GM12878 (cell line): Measurements from ENCODE around the gene SCCPDH. TPM values are rescaled to one million over a fixed set of nuclear protein-coding genes. Genes with fewer than 3 reads are reported as not detected.
A peak's percentile ranks its signal among the peaks of the same experiment; 100 is the strongest.

ENCODE experiments used
- ATAC-seq: fragments of 200-7000 bp; cut with Tn5 transposase; 3 replicates; pipeline ENCODE4 v1.9.1; 2020; ENCODE audit warnings: mild to moderate bottlenecking, moderate library complexity
- BruUV-seq: library from RNA; stranded (reverse); fragments of 400-500 nt; replicated peaks from 2 replicates; lab custom pipeline; 2021; lab: Mats Ljungman, UMichigan
- CTCF ChIA-PET: fragments of 300-600 bp; sonication (Branson Sonifier 250); formaldehyde crosslinking; extraction: SDS; loops from one replicate; lab custom pipeline; 2021; ENCODE audit warnings: inconsistent platforms; lab: Yijun Ruan, JAX
- POLR2A ChIA-PET: fragments of 350-600 bp; formaldehyde crosslinking; extraction: SDS; loops from one replicate; lab custom pipeline; 2021; ENCODE audit warnings: inconsistent platforms; lab: Charles Lee
- RAD21 ChIA-PET: fragments of 300-600 bp; sonication (Branson Sonifier 250); formaldehyde crosslinking; loops from one replicate; lab custom pipeline; 2023; ENCODE audit warnings: antibody characterized with exemption; ENCODE audit not compliant: unreplicated experiment; lab: Charles Lee
- SMC1A ChIA-PET: fragments of 300-600 bp; sonication (Branson Sonifier 250); formaldehyde crosslinking; loops from one replicate; lab custom pipeline; 2023; ENCODE audit not compliant: unreplicated experiment, uncharacterized antibody; lab: Charles Lee
- DNase-seq: peaks from one replicate; pipeline ENCODE4 v3.0.0-alpha.2; 2011; ENCODE audit warnings: low read depth, low spot score
- FAIRE-seq: peaks from 3 replicates; lab custom pipeline; 2011; peaks lifted over from hg19 to GRCh38; lab: Jason Lieb, UNC
- H2AFZ ChIP-seq: 2 replicates; pipeline ENCODE4 v1.6.0; 2011; ENCODE audit warnings: low read depth, low read length, control low read depth; ENCODE audit not compliant: control insufficient read depth
- H3K27ac ChIP-seq: 2 replicates; pipeline ENCODE4 v1.5.1; 2011; ENCODE audit warnings: control low read depth; ENCODE audit not compliant: control insufficient read depth, insufficient read depth
- H3K27me3 ChIP-seq, 2 experiments: replicated peaks in 1 of 2; 2 replicates each; pipeline versions ENCODE4 v1.6.0 to v1.6.1; 2011; ENCODE audit warnings: low read length in 1 of 2; ENCODE audit not compliant: control insufficient read depth in 2 of 2, insufficient read depth in 2 of 2
- H3K36me3 ChIP-seq, 2 experiments: 2 replicates each; pipeline ENCODE4 v1.5.1; 2011; ENCODE audit warnings: low read length in 1 of 2; ENCODE audit not compliant: control insufficient read depth in 2 of 2, insufficient read depth in 2 of 2
- H3K4me1 ChIP-seq: 2 replicates; pipeline ENCODE4 v1.6.1; 2011; ENCODE audit warnings: mild to moderate bottlenecking, low read length, moderate library complexity, mixed read lengths; ENCODE audit not compliant: control insufficient read depth, insufficient read depth
- H3K4me2 ChIP-seq: 2 replicates; pipeline ENCODE4 v1.6.0; 2011; ENCODE audit warnings: control low read depth; ENCODE audit not compliant: control insufficient read depth, insufficient read depth
- H3K4me3 ChIP-seq: fragments of 200-600 bp; sonication (generic); 2 replicates; pipeline ENCODE4 v1.5.1; 2016
- H3K79me2 ChIP-seq: 2 replicates; pipeline ENCODE4 v1.6.0; 2011; ENCODE audit warnings: low read length; ENCODE audit not compliant: control insufficient read depth, insufficient read depth
- H3K9ac ChIP-seq: 2 replicates; pipeline ENCODE4 v1.8.0; 2011; ENCODE audit warnings: low read length, control low read depth, mixed read lengths; ENCODE audit not compliant: control insufficient read depth, insufficient read depth
- H3K9me3 ChIP-seq: replicated peaks from 3 replicates; pipeline ENCODE4 v1.5.1; 2011; ENCODE audit warnings: mild to moderate bottlenecking, low read length; ENCODE audit not compliant: control insufficient read depth, insufficient read depth
- H4K20me1 ChIP-seq: 2 replicates; pipeline ENCODE4 v1.6.0; 2011; ENCODE audit not compliant: control insufficient read depth, insufficient read depth
- ATF2 ChIP-seq: IDR thresholded peaks from 2 replicates; pipeline ENCODE4 v1.6.1; 2012; ENCODE audit warnings: low read length, inconsistent platforms
- BACH1 ChIP-seq: fragments of 450-650 bp; IDR thresholded peaks from 2 replicates; pipeline ENCODE4 v1.6.1; 2017; ENCODE audit warnings: mild to moderate bottlenecking, borderline replicate concordance
- BCL3 ChIP-seq: IDR thresholded peaks from 2 replicates; pipeline ENCODE4 v1.6.1; 2011; ENCODE audit warnings: borderline replicate concordance, low read depth, mild to moderate bottlenecking, moderate library complexity, low read length; ENCODE audit not compliant: insufficient read depth, poor library complexity, severe bottlenecking
- CBFB ChIP-seq: IDR thresholded peaks from 2 replicates; pipeline ENCODE4 v1.6.1; 2016; ENCODE audit warnings: antibody characterized with exemption, low read depth
- CREB1 ChIP-seq: IDR thresholded peaks from 2 replicates; pipeline ENCODE4 v1.6.1; 2012; ENCODE audit warnings: low read depth, mild to moderate bottlenecking, inconsistent platforms
- CREM ChIP-seq: IDR thresholded peaks from 2 replicates; pipeline ENCODE4 v1.6.1; 2014; ENCODE audit warnings: antibody characterized with exemption, low read depth
- EP300 ChIP-seq, 2 experiments: fragments of 150-350 bp in 1 of 2; IDR thresholded peaks; 2 replicates each; pipeline ENCODE4 v1.6.1; 2011 to 2012; ENCODE audit warnings: low read depth in 2 of 2, low read length in 2 of 2, borderline replicate concordance in 1 of 2, improper control_type of control experiment in 1 of 2, inconsistent platforms in 1 of 2; ENCODE audit not compliant: control insufficient read depth in 1 of 2
- EZH2 ChIP-seq: IDR thresholded peaks from 2 replicates; pipeline ENCODE4 v1.6.1; 2012; ENCODE audit warnings: low read depth, mild to moderate bottlenecking, control low read depth, inconsistent platforms, low read length, borderline replicate concordance; ENCODE audit not compliant: control insufficient read depth
- FOXM1 ChIP-seq: IDR thresholded peaks from 2 replicates; pipeline ENCODE4 v1.6.1; 2012; ENCODE audit warnings: low read depth, mild to moderate bottlenecking, inconsistent platforms, low read length, moderate library complexity
- IRF4 ChIP-seq: IDR thresholded peaks from 2 replicates; pipeline ENCODE4 v1.6.1; 2011; ENCODE audit warnings: low read depth, low read length
- KLF5 ChIP-seq: fragments of 450-650 bp; IDR thresholded peaks from 2 replicates; pipeline ENCODE4 v1.6.1; 2014; ENCODE audit warnings: mild to moderate bottlenecking; ENCODE audit not compliant: partially characterized antibody
- MEF2B ChIP-seq: fragments of 450-650 bp; IDR thresholded peaks from 2 replicates; pipeline ENCODE4 v1.6.1; 2018; ENCODE audit warnings: mild to moderate bottlenecking, moderate library complexity; ENCODE audit not compliant: partially characterized antibody, poor library complexity, severe bottlenecking
- PAX5 ChIP-seq: IDR thresholded peaks from 2 replicates; pipeline ENCODE4 v1.6.1; 2011; ENCODE audit warnings: low read depth, low read length, borderline replicate concordance
- PML ChIP-seq: IDR thresholded peaks from 2 replicates; pipeline ENCODE4 v1.6.1; 2012; ENCODE audit warnings: low read length, inconsistent platforms
- POU2F2 ChIP-seq: IDR thresholded peaks from 3 replicates; pipeline ENCODE4 v1.6.1; 2011; ENCODE audit warnings: low read depth, mild to moderate bottlenecking, low read length, borderline replicate concordance
- RCOR1 ChIP-seq: conservative IDR thresholded peaks from 2 replicates; pipeline ENCODE4 v1.6.1; 2012; ENCODE audit warnings: low read depth, low read length, improper control_type of control experiment
- RUNX3 ChIP-seq: IDR thresholded peaks from 2 replicates; pipeline ENCODE4 v1.6.1; 2012; ENCODE audit warnings: low read length, inconsistent platforms
- SMAD5 ChIP-seq: IDR thresholded peaks from 2 replicates; pipeline ENCODE4 v1.6.1; 2016; ENCODE audit warnings: antibody characterized with exemption, low read depth
- SREBF2 ChIP-seq: IDR thresholded peaks from 2 replicates; pipeline ENCODE4 v1.6.1; 2012; ENCODE audit warnings: mild to moderate bottlenecking, low read length
- SRF ChIP-seq, 2 experiments: IDR thresholded peaks; 2 replicates each; pipeline ENCODE4 v1.6.1; 2011; ENCODE audit warnings: low read depth in 2 of 2, low read length in 2 of 2, mild to moderate bottlenecking in 1 of 2, moderate library complexity in 1 of 2
- YY1 ChIP-seq: IDR thresholded peaks from 2 replicates; pipeline ENCODE4 v1.6.1; 2011; ENCODE audit warnings: low read depth, mild to moderate bottlenecking, low read length
- ZNF217 ChIP-seq: fragments of 450-650 bp; IDR thresholded peaks from 2 replicates; pipeline ENCODE4 v1.6.1; 2017; ENCODE audit warnings: antibody characterized with exemption, mild to moderate bottlenecking
- WGBS: methylation state at CpG from one replicate; pipeline ENCODE4 v1.1.6; 2016; ENCODE audit warnings: low lambda C conversion rate; ENCODE audit not compliant: insufficient replicate concordance, insufficient coverage; ENCODE audit errors: missing lambda C conversion rate; 5-methylcytosine and 5-hydroxymethylcytosine counted together
- in situ Hi-C: fragments of 300-500 bp; cut with MboI; formaldehyde crosslinking; loops from 9 replicates; pipeline ENCODE4 v1.14.3; 2018; ENCODE audit warnings: mixed read lengths
- intact Hi-C: fragments of 100-400 bp; cut with micrococcal nuclease; formaldehyde crosslinking; loops from one replicate; pipeline ENCODE4 v1.14.2; 2022; ENCODE audit not compliant: unreplicated experiment
- polyA plus RNA-seq, 11 experiments: library from polyadenylated mRNA; depleted of rRNA in 4 of 11; unstranded in 6 of 11; stranded (reverse) in 5 of 11; fragments of >200 nt; fragmentation: Nextera tagmentation in 4 of 11; fragmentation: Illumina TruSeq in 1 of 11; extraction: Ambion mirVana in 4 of 11; extraction: Trizol in 1 of 11; gene quantifications; 1 replicate in 1 of 11; 2 replicates in 10 of 11; pipeline versions ENCODE4 v1.2.1 to v1.2.3, GENCODE V29; 2011 to 2016; ENCODE audit warnings: inconsistent platforms in 2 of 11, missing spikeins in 2 of 11, low read depth in 1 of 11
- total RNA-seq, 4 experiments: library from RNA; depleted of rRNA in 3 of 4; stranded (reverse); fragments of >200 nt in 3 of 4; fragmentation: Illumina TruSeq in 1 of 4; extraction: Trizol in 1 of 4; gene quantifications; 2 replicates each; pipeline versions ENCODE4 v1.2.1 to v1.2.3, GENCODE V29; 2013 to 2021

Gene SCCPDH
- total and polyA plus RNA-seq, 10 of the 15 experiments (the other 5 are each of a cell fraction or from before 2014, with no cell fraction given): 5.4 to 44.8 (median 24.5) TPM

GRCh38 chr1:246773213-246773641 is 49.0 kb downstream of the SCCPDH start:
- Histone ChIP-seq H3K4me3 (no peak overlapping the region), H3K9ac (no peak overlapping the region), H3K9me3 (peaks cover 3% of the 10 kb centered on the region; the same call in 2 of the 3 replicates), H2AFZ (no peak overlapping the region), H3K4me2 (peak overlapping the region; percentile 40; the same call in 1 of the 2 replicates), H3K36me3 (peaks cover 0 to 6% of the 10 kb centered on the region in 2 experiments; a peak in 1 of 4 replicates), H3K79me2 (no peaks in the 10 kb centered on the region), H3K27ac (peak overlapping the region; percentile 53), H4K20me1 (no peaks in the 10 kb centered on the region), H3K4me1 (peaks cover 9% of the 10 kb centered on the region), H3K27me3 (no peaks in the 10 kb centered on the region)
- intact Hi-C loops: no loop called here
- RAD21 ChIA-PET: no interaction called here
- CTCF ChIA-PET: no interaction called here
- FAIRE-seq: peak; percentile 90
- peak; percentile 54 for DNase-seq
- 17% methylated on average over 4 of the region's 4 CpGs for WGBS
- peak; percentile 99 for ATAC-seq
- SMC1A ChIA-PET: interaction anchor here (1.5 to 1.6 kb wide), 2 partner anchors 11 to 33 kb away, joined by 4 read pairs; no protein-coding TSS in a partner anchor
- in situ Hi-C loops: no loop called here
- BruUV-seq: no TSS peak
- POLR2A ChIA-PET: no interaction called here
- TF ChIP-seq CBFB (peak; percentile 49; the same call in 1 of the 2 replicates), PML (no peak), ATF2 (0 out of 2 replicates have a peak, but pooled peaks have one; percentile 31), FOXM1 (no peak), POU2F2 (peak; percentile 94), KLF5 (no peak), BCL3 (no peak), EP300 (IDR thresholded peaks at IDR 0.05; ENCODE audit: borderline replicate concordance in 1 of 2, control insufficient read depth in 1 of 2, low read depth in 2 of 2, low read length in 2 of 2) (0 out of 4 replicates have a peak, but pooled peaks of 1 of the 2 experiments have one; percentile 55), RUNX3 (peak; percentile 92), ZNF217 (0 out of 2 replicates have a peak, but pooled peaks have one; percentile 23), PAX5 (peak; percentile 84), IRF4 (peak; percentile 38; the same call in 1 of the 2 replicates), BACH1 (no peak), SRF (IDR thresholded peaks at IDR 0.05; ENCODE audit: low read depth in 2 of 2, low read length in 2 of 2) (no peak), SMAD5 (no peak), EZH2 (no peak), MEF2B (peak; percentile 32), RCOR1 (no peak), CREB1 (peak; percentile 55; the same call in 1 of the 2 replicates), YY1 (0 out of 2 replicates have a peak, but pooled peaks have one; percentile 10), CREM (peak; percentile 48; the same call in 1 of the 2 replicates), SREBF2 (no peak)
